ENCODE measurements around the gene NLRC3.

The NLRC3 gene

GRCh38 chr16:3598236-3598635, 21.0 kb upstream of the NLRC3 start:
- Histone ChIP-seq H3K4me1 (ENCODE audit: control insufficient read depth, insufficient read depth, low read length) (no peaks in the 10 kb centered on the region), H3K4me3 (ENCODE audit: low read depth, low read length) (no peak overlapping the region), H3K9me3 (ENCODE audit: control insufficient read depth, insufficient read depth, low read depth, low read length) (no peaks in the 10 kb centered on the region), H3K36me3 (ENCODE audit: control insufficient read depth in 2 of 2, insufficient read depth in 1 of 2, low read length in 2 of 2) (peaks cover 3 to 85% of the 10 kb centered on the region in 2 experiments; a peak in 2 of 3 replicates), H3K27ac (ENCODE audit: extremely low read depth, low read depth, low read length) (no peak overlapping the region)
- POLR2A ChIA-PET: no interaction called here
- CTCF ChIA-PET: no interaction called here
- TF ChIP-seq KLF10 (tag by site-specific recombination; IDR thresholded peaks at IDR 0.05): no peak
- 0 out of 2 replicates have a peak, but pooled peaks have one; percentile 12 for TF ChIP-seq REST (tag by site-specific recombination; IDR thresholded peaks at IDR 0.05)

GRCh38 chr16:3597676-3598075, 20.5 kb upstream of the NLRC3 start:
- no peaks in the 10 kb centered on the region for H3K9me3 ChIP-seq (ENCODE audit: control insufficient read depth, insufficient read depth, low read depth, low read length)
- peaks cover 3 to 80% of the 10 kb centered on the region in 2 experiments; a peak in 2 of 3 replicates for H3K36me3 ChIP-seq (ENCODE audit: control insufficient read depth in 2 of 2, insufficient read depth in 1 of 2, low read length in 2 of 2)
- no peaks in the 10 kb centered on the region for H3K4me1 ChIP-seq (ENCODE audit: control insufficient read depth, insufficient read depth, low read length)
- H3K4me3 ChIP-seq (ENCODE audit: low read depth, low read length): no peak overlapping the region
- TF ChIP-seq OSR2 (tag by site-specific recombination; IDR thresholded peaks at IDR 0.05): no peak
- TF ChIP-seq ZBTB48 (tag by site-specific recombination; IDR thresholded peaks at IDR 0.05): no peak
- no peak for TF ChIP-seq ZNF571 (tag by site-specific recombination; IDR thresholded peaks at IDR 0.05)
- no peak for TF ChIP-seq REST (tag by site-specific recombination; IDR thresholded peaks at IDR 0.05)
- TF ChIP-seq ZNF580 (tag by site-specific recombination; IDR thresholded peaks at IDR 0.05): no peak
- ChIA-PET POLR2A (no interaction called here), CTCF (no interaction called here)
- no peak overlapping the region for H3K27ac ChIP-seq (ENCODE audit: extremely low read depth, low read depth, low read length)

DNA sequence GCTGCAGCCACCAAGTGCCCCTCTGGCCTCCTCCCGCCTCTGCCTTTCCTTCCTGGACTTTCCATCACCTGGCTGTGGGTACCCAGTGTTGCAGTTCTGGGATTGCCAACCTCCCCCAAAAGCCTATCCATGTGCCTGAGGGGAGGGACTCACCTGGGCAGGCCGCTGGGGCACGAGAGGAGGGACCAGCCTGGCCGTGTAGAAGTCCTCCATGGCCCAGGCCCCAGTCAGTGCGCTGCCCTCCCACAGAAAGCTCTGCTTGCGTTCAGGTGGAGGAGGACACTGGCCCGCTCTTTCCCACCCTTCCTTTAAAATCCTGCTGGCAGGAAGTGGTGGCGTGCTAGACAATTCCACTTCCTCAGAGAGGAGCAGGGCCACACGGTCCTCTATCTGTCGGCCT, 20.0 kb upstream of the NLRC3 start:
- peaks cover 3 to 80% of the 10 kb centered on the region in 2 experiments; a peak in 2 of 3 replicates for H3K36me3 ChIP-seq (ENCODE audit: control insufficient read depth in 2 of 2, insufficient read depth in 1 of 2, low read length in 2 of 2)
- CTCF ChIA-PET: no interaction called here

More for the DNA sequence above, 20.0 kb upstream of the NLRC3 start:
- H3K4me3 ChIP-seq (ENCODE audit: low read depth, low read length): no peak overlapping the region
- H3K9me3 ChIP-seq (ENCODE audit: control insufficient read depth, insufficient read depth, low read depth, low read length): no peaks in the 10 kb centered on the region
- no peaks in the 10 kb centered on the region for H3K4me1 ChIP-seq (ENCODE audit: control insufficient read depth, insufficient read depth, low read length)
- POLR2A ChIA-PET: no interaction called here
- no peak overlapping the region for H3K27ac ChIP-seq (ENCODE audit: extremely low read depth, low read depth, low read length)
- TF ChIP-seq ZNF623 (tag by site-specific recombination; IDR thresholded peaks at IDR 0.05) (no peak), ZNF133 (tag by site-specific recombination; IDR thresholded peaks at IDR 0.05) (no peak), ZNF701 (tag by site-specific recombination; IDR thresholded peaks at IDR 0.05) (no peak), ZNF211 (tag by site-specific recombination; IDR thresholded peaks at IDR 0.05; ENCODE audit: low read depth) (no peak), ZNF792 (tag by site-specific recombination; IDR thresholded peaks at IDR 0.05) (no peak)
- TF ChIP-seq, protein P1, sequence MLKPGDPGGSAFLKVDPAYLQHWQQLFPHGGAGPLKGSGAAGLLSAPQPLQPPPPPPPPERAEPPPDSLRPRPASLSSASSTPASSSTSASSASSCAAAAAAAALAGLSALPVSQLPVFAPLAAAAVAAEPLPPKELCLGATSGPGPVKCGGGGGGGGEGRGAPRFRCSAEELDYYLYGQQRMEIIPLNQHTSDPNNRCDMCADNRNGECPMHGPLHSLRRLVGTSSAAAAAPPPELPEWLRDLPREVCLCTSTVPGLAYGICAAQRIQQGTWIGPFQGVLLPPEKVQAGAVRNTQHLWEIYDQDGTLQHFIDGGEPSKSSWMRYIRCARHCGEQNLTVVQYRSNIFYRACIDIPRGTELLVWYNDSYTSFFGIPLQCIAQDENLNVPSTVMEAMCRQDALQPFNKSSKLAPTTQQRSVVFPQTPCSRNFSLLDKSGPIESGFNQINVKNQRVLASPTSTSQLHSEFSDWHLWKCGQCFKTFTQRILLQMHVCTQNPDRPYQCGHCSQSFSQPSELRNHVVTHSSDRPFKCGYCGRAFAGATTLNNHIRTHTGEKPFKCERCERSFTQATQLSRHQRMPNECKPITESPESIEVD (tag by site-specific recombination; IDR thresholded peaks at IDR 0.05): no peak
- TF ChIP-seq, protein P2, sequence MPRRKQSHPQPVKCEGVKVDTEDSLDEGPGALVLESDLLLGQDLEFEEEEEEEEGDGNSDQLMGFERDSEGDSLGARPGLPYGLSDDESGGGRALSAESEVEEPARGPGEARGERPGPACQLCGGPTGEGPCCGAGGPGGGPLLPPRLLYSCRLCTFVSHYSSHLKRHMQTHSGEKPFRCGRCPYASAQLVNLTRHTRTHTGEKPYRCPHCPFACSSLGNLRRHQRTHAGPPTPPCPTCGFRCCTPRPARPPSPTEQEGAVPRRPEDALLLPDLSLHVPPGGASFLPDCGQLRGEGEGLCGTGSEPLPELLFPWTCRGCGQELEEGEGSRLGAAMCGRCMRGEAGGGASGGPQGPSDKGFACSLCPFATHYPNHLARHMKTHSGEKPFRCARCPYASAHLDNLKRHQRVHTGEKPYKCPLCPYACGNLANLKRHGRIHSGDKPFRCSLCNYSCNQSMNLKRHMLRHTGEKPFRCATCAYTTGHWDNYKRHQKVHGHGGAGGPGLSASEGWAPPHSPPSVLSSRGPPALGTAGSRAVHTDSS (tag by site-specific recombination; IDR thresholded peaks at IDR 0.05): no peak
- TF ChIP-seq, protein P3, sequence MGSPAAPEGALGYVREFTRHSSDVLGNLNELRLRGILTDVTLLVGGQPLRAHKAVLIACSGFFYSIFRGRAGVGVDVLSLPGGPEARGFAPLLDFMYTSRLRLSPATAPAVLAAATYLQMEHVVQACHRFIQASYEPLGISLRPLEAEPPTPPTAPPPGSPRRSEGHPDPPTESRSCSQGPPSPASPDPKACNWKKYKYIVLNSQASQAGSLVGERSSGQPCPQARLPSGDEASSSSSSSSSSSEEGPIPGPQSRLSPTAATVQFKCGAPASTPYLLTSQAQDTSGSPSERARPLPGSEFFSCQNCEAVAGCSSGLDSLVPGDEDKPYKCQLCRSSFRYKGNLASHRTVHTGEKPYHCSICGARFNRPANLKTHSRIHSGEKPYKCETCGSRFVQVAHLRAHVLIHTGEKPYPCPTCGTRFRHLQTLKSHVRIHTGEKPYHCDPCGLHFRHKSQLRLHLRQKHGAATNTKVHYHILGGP (tag by site-specific recombination; IDR thresholded peaks at IDR 0.05): no peak
